ENCODE results near the gene TTC34.
"Not testable (repeated sequence)": the region's sequence is repeated elsewhere in the genome, so short reads cannot be mapped to it uniquely, and the experiment has no call there.

DNA sequence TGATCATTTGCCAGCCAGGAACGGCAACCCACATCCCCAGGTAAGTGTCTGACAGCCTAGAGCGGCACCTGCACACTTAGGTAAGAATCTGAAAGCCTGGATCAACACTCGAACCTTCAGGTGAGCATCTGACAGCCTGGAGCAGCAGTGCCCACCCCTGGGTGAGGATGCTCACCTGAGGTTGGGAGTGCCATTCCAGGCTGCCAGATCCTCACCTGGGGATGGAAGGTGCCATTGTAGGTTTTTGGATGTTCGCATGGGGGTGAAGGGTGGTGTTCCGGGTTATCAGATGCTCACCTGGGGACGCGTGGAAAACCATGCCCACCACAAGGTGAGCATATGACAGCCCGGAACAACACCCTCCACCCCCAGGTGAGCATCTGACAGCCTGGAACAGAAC is 33.4 kb downstream of the TTC34 start:
- not testable (repeated sequence) for TF ChIP-seq EZH2 (IDR thresholded peaks at IDR 0.05)
- TF ChIP-seq, protein P1, sequence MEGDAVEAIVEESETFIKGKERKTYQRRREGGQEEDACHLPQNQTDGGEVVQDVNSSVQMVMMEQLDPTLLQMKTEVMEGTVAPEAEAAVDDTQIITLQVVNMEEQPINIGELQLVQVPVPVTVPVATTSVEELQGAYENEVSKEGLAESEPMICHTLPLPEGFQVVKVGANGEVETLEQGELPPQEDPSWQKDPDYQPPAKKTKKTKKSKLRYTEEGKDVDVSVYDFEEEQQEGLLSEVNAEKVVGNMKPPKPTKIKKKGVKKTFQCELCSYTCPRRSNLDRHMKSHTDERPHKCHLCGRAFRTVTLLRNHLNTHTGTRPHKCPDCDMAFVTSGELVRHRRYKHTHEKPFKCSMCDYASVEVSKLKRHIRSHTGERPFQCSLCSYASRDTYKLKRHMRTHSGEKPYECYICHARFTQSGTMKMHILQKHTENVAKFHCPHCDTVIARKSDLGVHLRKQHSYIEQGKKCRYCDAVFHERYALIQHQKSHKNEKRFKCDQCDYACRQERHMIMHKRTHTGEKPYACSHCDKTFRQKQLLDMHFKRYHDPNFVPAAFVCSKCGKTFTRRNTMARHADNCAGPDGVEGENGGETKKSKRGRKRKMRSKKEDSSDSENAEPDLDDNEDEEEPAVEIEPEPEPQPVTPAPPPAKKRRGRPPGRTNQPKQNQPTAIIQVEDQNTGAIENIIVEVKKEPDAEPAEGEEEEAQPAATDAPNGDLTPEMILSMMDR (IDR thresholded peaks at IDR 0.05), result not testable (repeated sequence)

All from neural progenitor cell (in vitro differentiated cells).